SK-N-SH treated with all-trans-retinoic acid at 6 μM for 48 hours (cell line): Measurements from ENCODE around the gene NCKAP5.

Source experiments
- ARNTL ChIP-seq: fragments of 450-650 bp; formaldehyde crosslinking; IDR thresholded peaks from 2 replicates; pipeline ENCODE4 v1.5.0; 2020; ENCODE audit warnings: low read depth, mild to moderate bottlenecking, moderate library complexity, borderline replicate concordance
- BACH2 ChIP-seq: fragments of 250-450 bp; sonication (Bioruptor Pico); IDR thresholded peaks from 2 replicates; pipeline ENCODE4 v1.9.0; 2021; ENCODE audit warnings: mild to moderate bottlenecking, borderline replicate concordance
- ESRRG ChIP-seq: fragments of 250-450 bp; sonication (Bioruptor Pico); IDR thresholded peaks from 2 replicates; pipeline ENCODE4 v1.6.1; 2021; ENCODE audit warnings: mild to moderate bottlenecking
- ISL1 ChIP-seq: fragments of 250-450 bp; sonication (Bioruptor Pico); IDR thresholded peaks from 2 replicates; pipeline ENCODE4 v2.1.2; 2022; ENCODE audit warnings: mild to moderate bottlenecking, moderate library complexity
- RARB ChIP-seq: fragments of 250-450 bp; sonication (Bioruptor Pico); IDR thresholded peaks from 2 replicates; pipeline ENCODE4 v1.8.0; 2021; ENCODE audit warnings: mild to moderate bottlenecking, moderate library complexity
- ZFP3 ChIP-seq: fragments of 250-450 bp; sonication (Bioruptor Pico); IDR thresholded peaks from 2 replicates; pipeline ENCODE4 v1.5.0; 2020; ENCODE audit warnings: mild to moderate bottlenecking, moderate library complexity

- TF ChIP-seq BACH2 (no peak), ARNTL (CRISPR knock-in tag) (no peak), RARB (CRISPR knock-in tag) (no peak), ISL1 (CRISPR knock-in tag) (no peak), ZFP3 (CRISPR knock-in tag) (no peak), ESRRG (CRISPR knock-in tag) (no peak)
Measured at GRCh38 chr2:133194362-133194655, 374.0 kb downstream of the NCKAP5 start.
